ENCODE results near the gene ANKRD10. TPM values are rescaled to one million over a fixed set of nuclear protein-coding genes. Genes with fewer than 3 reads are reported as not detected.

Gene ANKRD10
- total RNA-seq (10 to 100 TPM; 75.5 to 83.8 TPM), total RNA-seq (33.2 to 169 (median 91.7) reads per million in 172 experiments)
- 94.0 TPM for polyA plus RNA-seq (2013, experiment 1 of 2)
- 122 TPM for polyA plus RNA-seq (2013, experiment 2 of 2)

GRCh38 chr13:110915057-110915873 lies at the start of gene ANKRD10:
TSS of gene ANKRD10 (minus strand) at chr13:110915069. CDS start at chr13:110914934, 135 bp downstream.
- Mint-ChIP-seq H3K4me1 (ENCODE audit: low read depth) (peaks cover 55% of the 10 kb centered on the region), H3K9me3 (no peaks in the 10 kb centered on the region), H3K27me3 (no peaks in the 10 kb centered on the region), H3K36me3 (ENCODE audit: low read depth) (peaks cover 17% of the 10 kb centered on the region), H3K27ac (peak within 1 kb of the TSS; percentile 89), H3K4me3 (peak within 1 kb of the TSS; percentile 95)
- Histone ChIP-seq H3K9me3 (ENCODE audit: control insufficient read depth in 1 of 2, insufficient read depth in 1 of 2, low read length in 2 of 2) (no peaks in the 10 kb centered on the region), H3K27ac (ENCODE audit: low read depth in 1 of 2, low read length in 2 of 2) (peak within 1 kb of the TSS; percentile 87 to 89), H3K36me3 (ENCODE audit: insufficient read depth, low read length) (peaks cover 6% of the 10 kb centered on the region), H3K4me3 (ENCODE audit: low read length) (peak within 1 kb of the TSS; percentile 81), H3K27me3 (ENCODE audit: control insufficient read depth in 1 of 2, insufficient read depth in 2 of 2, low read length in 2 of 2) (no peaks in the 10 kb centered on the region), H3K4me1 (ENCODE audit: insufficient read depth, low read length) (peaks cover 32% of the 10 kb centered on the region)
- DNase-seq (peak; percentile 82 to 96 (median 90)), ATAC-seq (ENCODE audit: poor library complexity) (peak; percentile 75)
- peak; percentile 76 for TF ChIP-seq CTCF (IDR thresholded peaks at IDR 0.05)
- ChIA-PET POLR2A (interaction anchor here (0.6 to 3.3 kb wide), 11 partner anchors 11 to 1128 kb away, joined by 3 to 28 read pairs (median 5); partner anchors contain the start of genes ING1, NAXD and RAB20), CTCF (interaction anchor here (1.0 to 1.7 kb wide), 6 partner anchors 10 to 297 kb away, joined by 3 to 14 read pairs (median 4); no protein-coding TSS in a partner anchor)
- intact Hi-C loops (cut with DNase I, micrococcal nuclease) = loop anchor here (2.0 to 10.0 kb wide), 8 partner anchors 202 to 1670 kb away; partner anchors contain the start of genes ING1 (in 1 of the 2), IRS2 (in 1 of the 2), RAB20 (in 1 of the 2) and TUBGCP3 (in 1 of the 2)

- no peak overlapping the region for H3K4me3 Mint-ChIP-seq
- intact Hi-C loops (cut with DNase I, micrococcal nuclease) = no loop called here
- peaks cover 28% of the 10 kb centered on the region for H3K27me3 Mint-ChIP-seq
- ATAC-seq (ENCODE audit: poor library complexity) (no peak), DNase-seq (no peak)
- H3K36me3 Mint-ChIP-seq (ENCODE audit: low read depth) = peaks cover 4% of the 10 kb centered on the region
- CTCF ChIA-PET = no interaction called here
- POLR2A ChIA-PET = no interaction called here
- no peaks in the 10 kb centered on the region for H3K4me1 ChIP-seq (ENCODE audit: insufficient read depth, low read length)
- H3K27ac Mint-ChIP-seq = no peak overlapping the region
- no peak overlapping the region for H3K27ac ChIP-seq (ENCODE audit: low read depth in 1 of 2, low read length in 2 of 2)
- H3K27me3 ChIP-seq (ENCODE audit: control insufficient read depth in 1 of 2, insufficient read depth in 2 of 2, low read length in 2 of 2) = peaks cover 0 to 3% of the 10 kb centered on the region in 2 experiments
- H3K9me3 ChIP-seq (ENCODE audit: control insufficient read depth in 1 of 2, insufficient read depth in 1 of 2, low read length in 2 of 2) = peaks cover 18 to 41% of the 10 kb centered on the region in 2 experiments
- peaks cover 19% of the 10 kb centered on the region for H3K9me3 Mint-ChIP-seq
- no peaks in the 10 kb centered on the region for H3K4me1 Mint-ChIP-seq (ENCODE audit: low read depth)
- H3K36me3 ChIP-seq (ENCODE audit: insufficient read depth, low read length) = no peaks in the 10 kb centered on the region
- no peak overlapping the region for H3K4me3 ChIP-seq (ENCODE audit: low read length)
- TF ChIP-seq CTCF (IDR thresholded peaks at IDR 0.05) = no peak
Observed at GRCh38 chr13:110964229-110965037, 49.6 kb upstream of the ANKRD10 start.

- intact Hi-C loops (cut with DNase I, micrococcal nuclease) = no loop called here
- ATAC-seq (ENCODE audit: poor library complexity) = no peak
- POLR2A ChIA-PET = no interaction called here
- Histone ChIP-seq H3K9me3 (ENCODE audit: control insufficient read depth in 1 of 2, insufficient read depth in 1 of 2, low read length in 2 of 2) (peaks cover 21 to 41% of the 10 kb centered on the region in 2 experiments), H3K36me3 (ENCODE audit: insufficient read depth, low read length) (no peaks in the 10 kb centered on the region), H3K4me1 (ENCODE audit: insufficient read depth, low read length) (no peaks in the 10 kb centered on the region), H3K27me3 (ENCODE audit: control insufficient read depth in 1 of 2, insufficient read depth in 2 of 2, low read length in 2 of 2) (peaks cover 0 to 3% of the 10 kb centered on the region in 2 experiments), H3K27ac (ENCODE audit: low read depth in 1 of 2, low read length in 2 of 2) (no peak overlapping the region), H3K4me3 (ENCODE audit: low read length) (no peak overlapping the region)
- peaks cover 4% of the 10 kb centered on the region for H3K36me3 Mint-ChIP-seq (ENCODE audit: low read depth)
- H3K9me3 Mint-ChIP-seq = peaks cover 19% of the 10 kb centered on the region
- CTCF ChIA-PET = no interaction called here
- no peak for DNase-seq
- H3K27me3 Mint-ChIP-seq = peaks cover 23% of the 10 kb centered on the region
- no peaks in the 10 kb centered on the region for H3K4me1 Mint-ChIP-seq (ENCODE audit: low read depth)
- no peak overlapping the region for H3K4me3 Mint-ChIP-seq
- no peak for TF ChIP-seq CTCF (IDR thresholded peaks at IDR 0.05)
- no peak overlapping the region for H3K27ac Mint-ChIP-seq
Observed at GRCh38 chr13:110963554-110963970, 48.7 kb upstream of the ANKRD10 start.

Data from CD4-positive, alpha-beta T cell (primary cell).